GM23248 (cell line): ENCODE results near the gene PTCSC3. TPM values are rescaled to one million over a fixed set of nuclear protein-coding genes. Genes with fewer than 3 reads are reported as not detected.

Experiments
- DNase-seq: peaks from one replicate; pipeline ENCODE4 v3.0.0-alpha.2; 2015
- H2AFZ ChIP-seq: fragments of 200-600 bp; sonication (generic); 2 replicates; pipeline ENCODE4 v1.6.1; 2016; ENCODE audit warnings: antibody characterized with exemption
- H3F3A ChIP-seq: fragments of 200-600 bp; sonication (generic); 2 replicates; pipeline ENCODE4 v1.6.1; 2016; ENCODE audit warnings: mild to moderate bottlenecking, antibody characterized with exemption, mixed run types; ENCODE audit not compliant: insufficient read depth
- H3K27ac ChIP-seq: fragments of 200-600 bp; sonication (generic); 2 replicates; pipeline ENCODE4 v1.5.1; 2016; ENCODE audit warnings: mild to moderate bottlenecking
- H3K27me3 ChIP-seq: fragments of 200-600 bp; sonication (generic); replicated peaks from 2 replicates; pipeline ENCODE4 v1.6.1; 2016; ENCODE audit warnings: mild to moderate bottlenecking; ENCODE audit not compliant: insufficient read depth
- H3K36me3 ChIP-seq: fragments of 200-600 bp; sonication (generic); 2 replicates; pipeline ENCODE4 v1.6.1; 2016; ENCODE audit warnings: low read depth, mild to moderate bottlenecking
- H3K4me1 ChIP-seq: fragments of 200-600 bp; sonication (generic); 2 replicates; pipeline ENCODE4 v1.6.1; 2016; ENCODE audit warnings: mild to moderate bottlenecking; ENCODE audit not compliant: insufficient read depth
- H3K4me2 ChIP-seq: fragments of 200-600 bp; sonication (generic); one replicate; pipeline ENCODE4 v1.6.1; 2016; ENCODE audit warnings: mild to moderate bottlenecking; ENCODE audit not compliant: unreplicated experiment
- H3K4me3 ChIP-seq: fragments of 200-600 bp; sonication (generic); 2 replicates; pipeline ENCODE4 v1.5.1; 2016; ENCODE audit warnings: mild to moderate bottlenecking
- H3K79me2 ChIP-seq: fragments of 200-600 bp; sonication (generic); 2 replicates; pipeline ENCODE4 v1.6.1; 2016; ENCODE audit warnings: mild to moderate bottlenecking; ENCODE audit not compliant: insufficient read depth
- H3K9ac ChIP-seq: fragments of 200-600 bp; sonication (generic); 2 replicates; pipeline ENCODE4 v1.6.1; 2016; ENCODE audit warnings: mild to moderate bottlenecking
- H3K9me2 ChIP-seq: fragments of 200-600 bp; sonication (generic); 2 replicates; pipeline ENCODE4 v1.6.1; 2016; ENCODE audit warnings: mixed run types, mild to moderate bottlenecking, moderate library complexity; ENCODE audit not compliant: insufficient read depth
- H3K9me3 ChIP-seq: fragments of 200-600 bp; sonication (generic); one replicate; pipeline ENCODE4 v1.6.1; 2017; ENCODE audit warnings: low read depth
- H4K20me1 ChIP-seq: fragments of 200-600 bp; sonication (generic); 2 replicates; pipeline ENCODE4 v1.6.0; 2016; ENCODE audit not compliant: insufficient read depth
- EZH2 ChIP-seq: fragments of 200-600 bp; sonication (generic); IDR thresholded peaks from 2 replicates; pipeline ENCODE4 v1.6.1; 2018; ENCODE audit warnings: antibody characterized with exemption, mild to moderate bottlenecking; ENCODE audit not compliant: insufficient read depth, poor library complexity, severe bottlenecking
- EZH2phosphoT487 ChIP-seq: fragments of 200-600 bp; sonication (generic); IDR thresholded peaks from 2 replicates; pipeline ENCODE4 v1.6.1; 2018; ENCODE audit warnings: antibody characterized with exemption, moderate library complexity, mild to moderate bottlenecking, low read depth; ENCODE audit not compliant: insufficient read depth
- WGBS, 2 experiments: methylation state at CpG; one replicate each; pipeline ENCODE4 v1.1.6; 2015 to 2017; ENCODE audit warnings: low lambda C conversion rate in 2 of 2, low coverage in 1 of 2; ENCODE audit errors: missing lambda C conversion rate in 2 of 2; 5-methylcytosine and 5-hydroxymethylcytosine counted together
- in situ Hi-C: fragments of 300-500 bp; cut with MboI; formaldehyde crosslinking; loops from 2 replicates; pipeline ENCODE4 v1.15.0; 2020
- polyA plus RNA-seq: library from polyadenylated mRNA; unstranded; fragments of >200 nt; fragmentation: Nextera tagmentation; extraction: Ambion mirVana; gene quantifications from 2 replicates; pipeline ENCODE4 v1.2.1, GENCODE V29; 2016
- total RNA-seq: library from RNA; depleted of rRNA; stranded (reverse); fragments of >200 nt; shearing (Covaris generic); gene quantifications from 2 replicates; pipeline ENCODE4 v1.2.3, GENCODE V29; 2014

PTCSC3 gene
- total and polyA plus RNA-seq, 2 experiments from 2014 or later: not detected

DNA sequence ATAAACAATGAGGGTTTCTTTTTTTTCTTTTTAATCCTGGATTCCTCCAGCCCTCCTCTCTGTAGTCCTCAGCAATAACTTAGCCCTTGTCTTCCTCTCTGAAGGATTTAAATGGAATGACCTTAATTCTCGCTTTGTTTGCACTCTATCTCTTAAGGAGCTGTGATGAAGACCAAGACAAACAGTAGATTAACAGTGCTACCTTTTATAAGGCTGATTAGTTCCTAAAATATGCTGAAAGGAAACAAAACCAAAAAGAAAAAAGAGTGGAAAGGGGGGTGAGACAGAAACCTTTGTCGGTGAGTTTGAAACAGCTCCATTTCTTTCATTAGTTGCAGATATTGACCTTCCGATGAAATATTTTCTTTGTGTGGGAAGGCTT, 38.7 kb upstream of the PTCSC3 start:
- H3K27me3 ChIP-seq: peaks cover 13% of the 10 kb centered on the region
- no peaks in the 10 kb centered on the region for H3K9me3 ChIP-seq
- no peak for TF ChIP-seq EZH2
- no peak for TF ChIP-seq EZH2phosphoT487
- no peak overlapping the region for H2AFZ ChIP-seq
- H3K4me2 ChIP-seq: no peak overlapping the region
- H3F3A ChIP-seq: no peaks in the 10 kb centered on the region
- no peak overlapping the region for H3K27ac ChIP-seq
- no peaks in the 10 kb centered on the region for H4K20me1 ChIP-seq
- H3K36me3 ChIP-seq: no peaks in the 10 kb centered on the region
- no peaks in the 10 kb centered on the region for H3K9me2 ChIP-seq
- no peak overlapping the region for H3K9ac ChIP-seq
- WGBS, 2 experiments: 9 to 17% methylated on average over 3 of the region's 3 CpGs
- no peak overlapping the region for H3K4me3 ChIP-seq
- DNase-seq: no peak
- no peaks in the 10 kb centered on the region for H3K79me2 ChIP-seq
- in situ Hi-C loops: no loop called here
- H3K4me1 ChIP-seq: no peaks in the 10 kb centered on the region

DNA sequence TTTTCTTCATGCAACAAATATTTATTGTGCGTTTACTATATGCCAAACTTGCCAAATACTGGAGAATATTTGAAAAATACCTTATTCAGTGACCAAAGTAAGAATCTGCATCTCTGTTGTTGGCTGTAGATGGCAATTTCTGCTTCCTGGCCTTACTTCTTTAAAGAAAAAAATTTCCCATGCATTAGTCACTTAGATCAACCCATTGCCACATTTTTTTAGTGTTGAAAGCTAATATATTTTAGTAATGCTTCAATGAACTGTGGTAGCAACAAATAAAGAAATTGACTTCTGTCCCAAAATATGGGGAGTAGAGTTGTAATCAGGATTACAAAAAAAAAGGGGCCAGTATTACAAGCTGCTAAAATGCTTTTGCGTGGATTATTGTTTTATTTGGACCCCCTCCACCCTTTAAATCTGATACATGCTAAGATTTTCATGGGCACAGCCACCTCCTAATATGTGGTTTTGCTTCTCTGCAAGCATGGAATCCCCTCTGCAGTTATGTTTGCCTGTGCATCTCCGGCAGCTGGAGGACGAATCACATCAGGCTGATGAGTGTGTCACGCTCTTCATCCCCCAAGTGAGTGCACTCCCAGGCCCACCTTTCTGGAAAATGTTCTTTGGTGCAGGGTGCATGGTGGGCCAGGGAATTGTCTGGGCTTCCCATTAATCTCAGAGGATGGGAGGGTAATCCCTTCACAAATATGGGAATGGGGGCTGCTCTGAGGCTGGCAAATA, 38.1 kb upstream of the PTCSC3 start:
- Histone ChIP-seq H3K9me2 (no peaks in the 10 kb centered on the region), H2AFZ (no peak overlapping the region), H3K4me3 (no peak overlapping the region), H3K4me1 (no peaks in the 10 kb centered on the region), H3K27ac (no peak overlapping the region), H3K36me3 (no peaks in the 10 kb centered on the region), H3K9ac (no peak overlapping the region), H3F3A (no peaks in the 10 kb centered on the region), H3K27me3 (peaks cover 13% of the 10 kb centered on the region), H3K9me3 (no peaks in the 10 kb centered on the region), H4K20me1 (no peaks in the 10 kb centered on the region), H3K79me2 (no peaks in the 10 kb centered on the region), H3K4me2 (no peak overlapping the region)
- TF ChIP-seq EZH2phosphoT487 (no peak), EZH2 (no peak)
- in situ Hi-C loops: no loop called here
- WGBS, 2 experiments: 21 to 28% methylated on average over 5 of the region's 5 CpGs
- DNase-seq: peak; percentile 15

DNA sequence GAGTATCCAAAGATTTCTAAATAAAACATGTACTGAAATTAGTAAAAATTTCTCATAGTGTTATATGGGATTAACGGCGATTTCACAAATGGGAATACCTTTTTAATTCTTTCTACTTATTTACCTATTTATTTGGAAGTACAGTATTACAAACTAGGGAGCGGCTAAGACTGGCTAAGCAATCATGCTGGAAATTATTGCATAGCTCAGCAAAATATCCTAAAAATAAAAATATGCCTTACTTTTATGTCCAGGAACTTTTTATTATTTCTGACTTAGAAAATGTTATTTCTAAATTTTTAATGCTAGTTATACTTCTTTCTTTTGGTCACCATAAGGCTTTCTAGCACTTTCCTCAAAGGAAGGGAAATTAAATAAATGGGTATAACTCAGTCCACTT, 36.5 kb upstream of the PTCSC3 start:
- in situ Hi-C loops: no loop called here
- H3K4me3 ChIP-seq: no peak overlapping the region
- H3K4me1 ChIP-seq: no peaks in the 10 kb centered on the region
- 66 to 72% methylated on average over 3 of the region's 3 CpGs for WGBS, 2 experiments
- peaks cover 7% of the 10 kb centered on the region for H3K27me3 ChIP-seq
- DNase-seq: no peak
- H3K4me2 ChIP-seq: no peak overlapping the region
- TF ChIP-seq EZH2phosphoT487 (no peak), EZH2 (no peak)
- H4K20me1 ChIP-seq: no peaks in the 10 kb centered on the region
- H3K9ac ChIP-seq: no peak overlapping the region
- no peaks in the 10 kb centered on the region for H3K9me2 ChIP-seq
- H3K36me3 ChIP-seq: no peaks in the 10 kb centered on the region
- no peaks in the 10 kb centered on the region for H3F3A ChIP-seq
- H3K27ac ChIP-seq: no peak overlapping the region
- no peak overlapping the region for H2AFZ ChIP-seq
- no peaks in the 10 kb centered on the region for H3K9me3 ChIP-seq
- no peaks in the 10 kb centered on the region for H3K79me2 ChIP-seq

DNA sequence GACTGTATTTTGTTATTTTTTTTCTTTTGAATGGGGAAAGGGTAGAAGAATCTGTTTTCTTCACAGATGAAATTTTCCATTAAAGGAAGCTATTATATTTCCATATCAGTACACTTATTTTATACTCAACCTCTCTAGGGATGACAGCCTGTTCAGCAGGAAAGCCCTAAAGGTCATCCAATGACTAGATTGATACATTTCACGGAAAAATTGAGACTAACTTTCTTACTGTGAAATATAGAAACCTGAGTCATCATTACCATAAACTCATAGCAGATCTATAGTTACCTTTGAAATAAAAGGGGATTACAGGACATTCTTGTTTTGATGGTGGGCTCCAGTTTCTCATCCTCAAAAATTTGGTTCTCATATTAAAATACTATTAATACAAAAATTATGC, 36.1 kb upstream of the PTCSC3 start:
- H3K27me3 ChIP-seq: peaks cover 6% of the 10 kb centered on the region
- in situ Hi-C loops: no loop called here
- H3F3A ChIP-seq: no peaks in the 10 kb centered on the region
- no peaks in the 10 kb centered on the region for H4K20me1 ChIP-seq
- H3K79me2 ChIP-seq: no peaks in the 10 kb centered on the region
- no peaks in the 10 kb centered on the region for H3K36me3 ChIP-seq
- H3K9me2 ChIP-seq: no peaks in the 10 kb centered on the region
- H3K27ac ChIP-seq: no peak overlapping the region
- no peak overlapping the region for H3K4me3 ChIP-seq
- TF ChIP-seq EZH2phosphoT487: no peak
- TF ChIP-seq EZH2: no peak
- H3K9ac ChIP-seq: no peak overlapping the region
- DNase-seq: no peak
- H3K9me3 ChIP-seq: no peaks in the 10 kb centered on the region
- 31 to 48% methylated on average over 1 of the region's 1 CpG for WGBS, 2 experiments
- H3K4me1 ChIP-seq: no peaks in the 10 kb centered on the region
- no peak overlapping the region for H3K4me2 ChIP-seq
- H2AFZ ChIP-seq: no peak overlapping the region

DNA sequence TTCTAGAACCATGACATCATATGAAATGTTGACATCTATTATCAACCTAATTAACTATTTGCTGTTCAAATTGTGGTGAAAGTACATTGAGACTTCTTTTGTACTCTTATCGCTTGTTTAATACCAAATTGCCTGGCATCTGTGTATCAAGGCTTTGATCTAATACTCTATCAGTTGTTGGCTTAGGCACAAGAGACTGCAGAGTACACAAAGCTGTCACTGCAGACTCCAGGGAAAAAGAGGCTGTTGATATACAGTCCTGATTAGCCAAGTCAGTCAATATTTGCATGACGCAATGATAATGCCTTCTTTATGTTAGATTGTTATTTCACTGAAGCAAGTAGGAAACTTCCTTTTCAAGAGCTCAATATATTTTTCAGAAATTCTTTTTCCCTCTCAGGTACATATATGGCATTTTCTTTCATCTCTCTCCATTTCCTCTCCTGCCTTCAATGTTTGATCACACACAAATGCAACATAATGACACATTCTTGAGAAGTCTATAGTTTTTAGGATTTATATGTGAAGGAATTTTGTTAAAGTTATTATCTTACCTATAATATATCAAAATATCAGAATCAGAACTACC, 32.3 kb upstream of the PTCSC3 start:
- no peak for TF ChIP-seq EZH2
- TF ChIP-seq EZH2phosphoT487: no peak
- Histone ChIP-seq H4K20me1 (no peaks in the 10 kb centered on the region), H3K27me3 (no peaks in the 10 kb centered on the region; the same call in none of the 2 replicates), H3K4me3 (no peak overlapping the region), H3K9ac (no peak overlapping the region), H3K79me2 (no peaks in the 10 kb centered on the region), H3K4me2 (no peak overlapping the region), H3K9me3 (no peaks in the 10 kb centered on the region), H3K4me1 (no peaks in the 10 kb centered on the region), H3K9me2 (no peaks in the 10 kb centered on the region), H3K27ac (no peak overlapping the region), H3F3A (no peaks in the 10 kb centered on the region), H3K36me3 (no peaks in the 10 kb centered on the region), H2AFZ (no peak overlapping the region)
- DNase-seq: no peak
- whole genome bisulfite sequencing, 2 experiments: 35 to 38% methylated on average over 2 of the region's 2 CpGs
- in situ Hi-C loops: no loop called here
